Daoy (cell line): ENCODE measurements around the gene SIGLEC9. TPM values are rescaled to one million over a fixed set of nuclear protein-coding genes. Genes with fewer than 3 reads are reported as not detected.
"Not testable (repeated sequence)": the region's sequence is repeated elsewhere in the genome, so short reads cannot be mapped to it uniquely, and the experiment has no call there.

Source experiments
- DNase-seq: peaks from one replicate; pipeline ENCODE4 v3.0.0-alpha.2; 2015; ENCODE audit warnings: low read depth
- total RNA-seq: library from RNA; depleted of rRNA; stranded (reverse); fragments of >200 nt; shearing (Covaris generic); gene quantifications from 2 replicates; pipeline ENCODE4 v1.2.3, GENCODE V29; 2014

SIGLEC9 gene
- total RNA-seq, 1 experiment from 2014 or later, result not detected

DNA sequence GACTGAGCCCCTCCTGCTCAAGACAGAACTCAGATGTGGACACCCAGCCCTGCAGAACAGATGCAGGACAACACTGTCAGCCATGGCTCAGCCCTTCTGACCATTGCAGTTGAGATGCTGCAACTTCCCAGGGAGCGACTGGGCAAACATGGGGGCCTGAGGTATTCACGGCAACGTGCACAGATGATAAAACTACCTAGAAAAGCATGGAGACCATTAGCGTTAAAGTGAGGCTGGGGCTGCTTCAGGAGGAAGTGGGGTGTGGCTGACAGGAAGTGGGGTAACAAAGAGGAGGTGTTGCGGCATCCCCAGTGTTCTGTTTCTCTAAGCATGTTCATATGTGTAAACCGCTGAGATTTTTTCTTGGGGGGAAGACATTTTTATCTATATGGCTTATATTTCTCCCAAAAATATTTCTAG is 1.3 kb upstream of the SIGLEC9 start:
- DNase-seq, result no peak

DNA sequence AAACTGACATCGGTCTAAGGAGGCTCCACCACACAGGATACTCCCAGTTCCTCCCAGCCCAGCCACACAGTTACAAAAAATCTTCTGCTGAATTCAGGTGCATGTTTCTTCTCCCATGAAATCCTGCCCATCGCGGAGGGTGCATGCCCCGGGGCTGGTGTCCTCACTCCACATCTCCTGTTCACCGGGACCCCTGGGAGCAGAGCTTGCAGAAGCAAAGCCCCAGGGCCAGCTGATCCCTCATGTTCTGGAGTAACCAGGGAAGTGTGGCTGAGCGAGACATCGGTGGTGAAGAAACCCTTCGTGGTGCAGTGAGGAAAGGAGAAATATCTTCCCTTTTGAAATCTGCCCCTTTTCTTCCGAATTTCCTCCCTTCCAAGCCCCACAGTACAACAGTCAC is 904 bp upstream of the SIGLEC9 start:
- no peak for DNase-seq

DNA sequence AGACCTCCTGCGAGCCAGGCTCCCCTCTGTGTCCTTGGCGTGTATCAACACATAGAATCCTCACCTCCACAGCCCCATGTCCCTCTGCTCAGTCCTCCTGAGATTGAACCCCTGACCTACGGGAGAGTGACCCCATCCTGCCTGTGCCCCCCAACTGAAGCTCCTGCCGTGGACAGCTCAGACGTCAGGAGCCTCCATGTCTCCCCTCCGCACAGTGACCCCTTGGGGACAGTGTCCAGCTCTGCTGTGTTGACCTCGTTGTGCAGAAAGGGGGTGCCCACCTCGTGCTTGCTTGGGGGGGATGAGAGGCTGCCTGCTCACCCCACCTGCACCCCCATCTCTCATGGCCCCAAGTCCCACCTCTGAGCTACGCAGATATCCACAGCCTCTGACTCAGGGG is 490 bp upstream of the SIGLEC9 start:
- no peak for DNase-seq

DNA sequence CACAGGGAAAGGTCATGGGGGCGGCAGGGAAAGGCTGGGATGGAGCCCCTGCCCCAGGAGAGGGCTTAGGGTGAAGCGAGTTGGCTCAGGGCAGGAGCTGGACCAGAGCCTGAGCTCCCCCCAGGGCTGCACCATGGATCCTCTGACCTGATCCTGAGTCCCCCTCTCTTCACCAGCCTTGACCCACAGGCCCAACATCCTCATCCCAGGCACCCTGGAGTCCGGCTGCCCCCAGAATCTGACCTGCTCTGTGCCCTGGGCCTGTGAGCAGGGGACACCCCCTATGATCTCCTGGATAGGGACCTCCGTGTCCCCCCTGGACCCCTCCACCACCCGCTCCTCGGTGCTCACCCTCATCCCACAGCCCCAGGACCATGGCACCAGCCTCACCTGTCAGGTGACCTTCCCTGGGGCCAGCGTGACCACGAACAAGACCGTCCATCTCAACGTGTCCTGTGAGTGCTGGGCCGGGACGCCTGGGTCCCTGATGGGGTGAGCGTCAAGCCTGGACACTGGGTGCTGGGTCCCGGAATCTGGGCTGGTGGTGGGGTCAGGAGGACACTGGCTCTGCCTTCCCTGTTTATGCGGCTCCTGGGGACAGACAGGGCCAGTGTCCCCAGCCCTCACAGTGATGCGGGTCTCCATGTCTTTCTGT is 842 bp downstream of the SIGLEC9 start:
- no peak for DNase-seq

DNA sequence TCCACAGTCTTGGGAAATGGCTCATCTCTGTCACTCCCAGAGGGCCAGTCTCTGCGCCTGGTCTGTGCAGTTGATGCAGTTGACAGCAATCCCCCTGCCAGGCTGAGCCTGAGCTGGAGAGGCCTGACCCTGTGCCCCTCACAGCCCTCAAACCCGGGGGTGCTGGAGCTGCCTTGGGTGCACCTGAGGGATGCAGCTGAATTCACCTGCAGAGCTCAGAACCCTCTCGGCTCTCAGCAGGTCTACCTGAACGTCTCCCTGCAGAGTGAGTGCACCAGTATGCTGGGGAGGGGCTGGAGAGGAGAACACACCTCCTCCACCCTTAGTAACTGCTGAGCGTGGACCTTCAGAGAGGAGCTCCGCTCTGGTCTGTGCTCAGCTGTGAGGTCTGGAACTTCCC is 2.3 kb downstream of the SIGLEC9 start:
- DNase-seq, result no peak

DNA sequence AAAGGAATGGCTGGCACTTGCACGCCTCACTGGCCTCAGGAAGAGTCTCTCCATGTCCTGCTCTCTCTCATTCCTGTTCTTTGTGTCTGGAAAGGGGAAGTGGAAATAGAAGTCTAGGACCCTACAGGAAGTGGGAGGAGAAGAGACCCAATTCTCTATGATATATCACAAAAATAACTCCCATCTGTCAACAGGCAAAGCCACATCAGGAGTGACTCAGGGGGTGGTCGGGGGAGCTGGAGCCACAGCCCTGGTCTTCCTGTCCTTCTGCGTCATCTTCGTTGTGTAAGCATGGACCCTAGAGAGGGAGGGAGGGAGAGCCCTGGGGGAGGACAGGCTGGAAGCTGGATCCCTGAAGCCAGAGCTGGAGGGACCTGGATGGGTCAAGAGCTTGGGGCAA is 3.0 kb downstream of the SIGLEC9 start:
- peak; percentile 84 for DNase-seq

DNA sequence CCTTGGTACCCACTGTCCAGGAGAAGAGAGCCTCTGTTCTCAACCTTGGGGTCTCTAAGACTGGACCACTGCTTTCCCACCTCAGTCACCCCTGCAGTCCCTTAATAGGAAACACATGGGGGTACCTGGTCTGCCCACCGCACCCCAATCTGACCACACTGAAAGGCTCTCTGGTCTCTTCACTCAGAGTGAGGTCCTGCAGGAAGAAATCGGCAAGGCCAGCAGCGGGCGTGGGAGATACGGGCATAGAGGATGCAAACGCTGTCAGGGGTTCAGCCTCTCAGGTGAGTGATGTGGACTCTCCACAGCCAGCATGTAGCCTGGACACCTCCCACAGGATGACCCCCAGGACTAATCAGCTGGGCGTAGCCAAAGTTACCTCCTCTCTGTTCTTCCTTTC is 3.5 kb downstream of the SIGLEC9 start:
- DNase-seq, result no peak

DNA sequence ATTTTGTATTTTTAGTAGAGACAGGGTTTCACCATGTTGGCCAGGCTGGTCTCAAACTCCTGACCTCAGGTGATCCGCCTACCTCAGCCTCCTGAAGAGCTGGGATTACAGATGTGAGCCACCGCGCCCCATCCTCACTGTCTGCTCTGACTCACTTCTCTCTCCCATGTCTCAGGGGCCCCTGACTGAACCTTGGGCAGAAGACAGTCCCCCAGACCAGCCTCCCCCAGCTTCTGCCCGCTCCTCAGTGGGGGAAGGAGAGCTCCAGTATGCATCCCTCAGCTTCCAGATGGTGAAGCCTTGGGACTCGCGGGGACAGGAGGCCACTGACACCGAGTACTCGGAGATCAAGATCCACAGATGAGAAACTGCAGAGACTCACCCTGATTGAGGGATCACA is 5.0 kb downstream of the SIGLEC9 start:
- no peak for DNase-seq

DNA sequence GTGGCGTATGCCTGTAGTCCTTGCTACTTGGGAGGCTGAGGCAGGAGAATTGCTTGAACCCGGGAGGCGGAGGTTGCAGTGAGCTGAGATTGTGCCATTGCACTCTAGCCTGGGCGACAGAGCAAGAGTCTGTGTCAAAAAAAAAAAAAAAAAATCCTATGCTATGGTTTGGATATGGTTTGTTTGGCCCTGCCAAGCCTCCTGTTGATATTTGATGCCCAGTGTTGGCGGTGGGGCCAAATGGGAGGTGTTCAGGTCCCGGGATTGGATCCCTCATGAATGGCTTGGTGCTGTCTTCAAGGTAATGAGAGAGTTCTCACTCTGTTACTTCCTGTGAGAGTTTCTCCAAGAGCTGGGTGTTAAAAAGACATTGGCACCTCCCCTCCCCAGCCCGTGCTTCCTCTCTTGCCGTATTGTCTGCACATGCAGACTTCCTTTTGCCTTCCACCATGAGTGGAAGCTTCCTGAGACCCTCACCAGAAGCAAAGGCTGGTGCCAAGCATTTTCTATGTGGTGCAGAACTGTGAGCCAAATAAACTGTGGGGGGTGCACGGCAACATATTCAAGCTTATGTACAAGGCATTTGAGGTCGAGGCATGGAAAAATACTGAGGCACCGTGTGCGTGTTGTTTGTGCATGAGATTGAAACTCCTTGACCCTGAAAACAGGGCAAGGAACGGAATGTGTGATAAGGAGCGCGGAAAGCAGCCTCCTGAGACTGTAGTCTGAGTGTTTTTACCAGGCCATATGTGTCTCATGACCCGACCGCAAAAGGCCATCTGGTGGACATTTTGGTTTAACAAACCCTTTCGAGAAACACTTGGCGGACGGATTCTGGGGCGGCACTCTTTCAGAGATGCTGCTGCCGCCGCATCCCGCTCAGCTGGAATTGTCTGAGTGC is 7.3 kb downstream of the SIGLEC9 start:
- peak; percentile 62 for DNase-seq

DNA sequence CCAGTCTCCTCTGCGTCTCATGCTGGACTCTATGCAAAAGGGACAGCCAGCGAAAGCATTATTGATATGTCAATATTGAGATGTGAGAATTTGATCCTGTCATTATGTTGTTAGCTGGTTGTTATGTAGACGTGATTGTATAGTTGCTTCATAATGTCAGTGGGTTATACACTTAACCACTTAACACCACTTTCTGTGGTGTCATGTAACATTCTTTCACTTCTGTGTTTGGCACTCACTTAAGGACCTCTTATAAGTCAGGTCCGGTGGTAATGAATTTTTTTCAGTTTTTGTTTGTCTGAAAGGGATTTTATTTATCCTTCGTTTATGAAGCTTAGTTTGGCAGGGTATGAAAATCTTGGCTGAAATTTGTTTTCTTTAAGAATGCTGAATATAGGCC is 10.3 kb downstream of the SIGLEC9 start:
- no peak for DNase-seq

DNA sequence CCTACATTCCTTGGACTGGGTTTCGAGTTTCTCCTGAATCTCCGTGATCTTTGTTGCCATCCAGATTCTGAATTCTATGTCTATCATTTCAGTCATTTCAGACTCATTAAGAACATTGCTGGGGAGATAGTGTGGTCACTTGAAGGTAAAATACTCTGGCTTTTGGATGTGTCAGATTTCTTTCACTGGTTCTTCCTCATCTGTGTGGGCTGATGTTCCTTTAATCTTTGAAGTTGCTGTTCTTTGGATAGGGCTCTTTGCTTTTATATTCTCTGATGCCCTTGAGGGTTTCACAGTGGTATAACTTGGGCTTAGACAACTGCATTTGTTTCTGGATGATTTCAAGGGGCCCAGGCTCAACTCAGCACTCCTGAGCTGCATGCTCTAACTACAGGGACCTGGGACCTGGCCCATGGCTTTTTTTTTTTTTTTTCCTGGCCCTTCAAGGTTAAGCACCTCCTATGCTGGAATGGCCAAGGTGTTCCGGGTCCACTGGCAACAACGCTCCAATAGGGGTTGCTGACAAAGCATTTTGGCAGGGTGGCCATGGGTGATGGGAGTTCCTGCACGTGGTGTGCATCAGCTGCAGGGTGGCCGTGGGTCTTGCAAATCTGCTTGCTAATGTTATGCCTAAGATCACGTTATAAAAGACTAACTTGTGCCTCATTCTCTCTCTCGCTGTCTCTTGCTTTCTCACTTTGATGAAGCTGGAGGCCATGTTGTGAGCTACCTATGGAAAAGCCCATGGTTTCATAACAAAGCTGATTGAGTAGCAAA is 11.5 kb downstream of the SIGLEC9 start:
- DNase-seq, result no peak

DNA sequence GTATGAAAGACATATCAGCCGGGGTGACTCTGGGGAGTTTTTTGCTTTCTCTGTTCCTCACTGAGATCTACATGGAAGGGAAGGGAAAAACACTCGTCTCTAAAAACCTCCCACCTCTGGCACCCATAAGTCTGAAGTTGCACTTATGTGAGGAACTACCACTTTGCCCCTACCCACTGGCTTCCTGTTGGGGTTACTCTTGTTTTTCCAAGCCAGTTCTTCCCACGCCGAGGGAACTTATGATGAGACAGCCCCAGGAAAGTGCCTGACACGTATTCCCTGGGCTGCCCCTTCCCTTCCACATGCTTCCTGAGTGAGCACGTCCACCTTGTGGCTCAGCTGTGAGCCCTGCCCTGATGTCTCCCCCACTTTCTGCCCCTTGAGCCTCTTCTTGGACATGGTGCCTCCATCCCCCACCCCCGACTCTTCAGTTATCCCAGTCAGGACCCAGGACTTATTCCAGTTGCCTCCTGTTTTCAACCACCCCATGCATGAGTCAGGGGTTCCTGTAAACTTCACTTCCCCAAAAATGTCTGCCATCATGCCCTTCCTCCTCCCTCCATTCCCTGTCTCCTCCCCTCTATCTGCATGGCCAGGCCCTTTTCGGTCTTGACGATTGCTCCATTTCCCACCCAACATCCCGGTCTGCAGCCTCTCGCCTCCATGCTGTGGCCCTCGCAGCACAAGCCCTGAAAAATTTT is 12.3 kb downstream of the SIGLEC9 start:
- DNase-seq, result peak; percentile 64

DNA sequence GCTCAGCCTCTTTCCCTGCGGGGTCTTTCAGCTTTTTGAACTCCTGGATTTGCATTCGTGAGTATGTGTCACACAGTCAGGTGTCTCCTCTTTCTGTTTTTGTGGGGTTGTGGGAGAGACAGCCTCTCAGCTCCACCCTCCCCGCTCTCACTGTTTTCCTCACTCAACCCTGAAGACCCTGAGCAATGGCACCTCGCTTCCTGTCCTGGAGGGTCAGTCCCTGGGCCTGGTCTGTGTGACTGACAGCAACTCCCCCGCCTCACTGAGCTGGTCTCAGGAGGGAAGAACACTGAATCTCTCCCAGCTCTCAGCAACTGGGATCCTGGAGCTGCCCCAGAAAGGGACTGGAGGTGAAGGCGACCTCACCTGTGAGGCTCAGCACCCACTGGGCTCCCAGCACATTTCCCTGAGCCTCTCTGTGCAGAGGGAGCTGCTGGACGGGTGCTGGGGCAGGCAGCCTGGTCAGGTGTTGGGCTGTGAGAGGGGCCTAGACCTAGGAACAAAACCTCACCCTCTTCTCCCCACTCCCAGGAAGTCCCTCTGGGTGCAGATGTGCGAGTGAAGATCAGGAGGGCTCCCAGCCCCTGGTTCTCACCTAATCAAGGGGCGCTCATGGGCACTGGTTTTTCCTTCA is 13.2 kb downstream of the SIGLEC9 start:
- no peak for DNase-seq

DNA sequence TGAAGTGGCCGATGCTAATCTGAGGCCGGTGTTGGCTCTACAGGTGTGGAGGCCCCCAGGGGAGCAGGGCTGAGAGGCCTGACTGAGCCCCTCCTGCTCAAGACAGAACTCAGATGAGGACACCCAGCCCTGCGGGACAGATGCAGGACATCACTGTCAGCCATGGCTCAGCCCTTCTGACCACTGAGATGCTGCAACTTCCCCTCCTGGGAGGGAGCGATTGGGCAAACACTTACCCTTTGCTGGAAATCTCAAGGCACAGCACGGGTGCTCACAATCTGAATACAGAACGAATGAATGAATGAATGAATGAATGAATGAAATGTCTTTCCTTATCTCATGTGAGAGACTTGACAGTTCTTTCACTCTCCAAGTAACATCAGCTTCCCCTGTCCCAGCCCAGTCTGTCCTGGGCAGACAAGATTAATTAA is 13.9 kb downstream of the SIGLEC9 start:
- no peak for DNase-seq

DNA sequence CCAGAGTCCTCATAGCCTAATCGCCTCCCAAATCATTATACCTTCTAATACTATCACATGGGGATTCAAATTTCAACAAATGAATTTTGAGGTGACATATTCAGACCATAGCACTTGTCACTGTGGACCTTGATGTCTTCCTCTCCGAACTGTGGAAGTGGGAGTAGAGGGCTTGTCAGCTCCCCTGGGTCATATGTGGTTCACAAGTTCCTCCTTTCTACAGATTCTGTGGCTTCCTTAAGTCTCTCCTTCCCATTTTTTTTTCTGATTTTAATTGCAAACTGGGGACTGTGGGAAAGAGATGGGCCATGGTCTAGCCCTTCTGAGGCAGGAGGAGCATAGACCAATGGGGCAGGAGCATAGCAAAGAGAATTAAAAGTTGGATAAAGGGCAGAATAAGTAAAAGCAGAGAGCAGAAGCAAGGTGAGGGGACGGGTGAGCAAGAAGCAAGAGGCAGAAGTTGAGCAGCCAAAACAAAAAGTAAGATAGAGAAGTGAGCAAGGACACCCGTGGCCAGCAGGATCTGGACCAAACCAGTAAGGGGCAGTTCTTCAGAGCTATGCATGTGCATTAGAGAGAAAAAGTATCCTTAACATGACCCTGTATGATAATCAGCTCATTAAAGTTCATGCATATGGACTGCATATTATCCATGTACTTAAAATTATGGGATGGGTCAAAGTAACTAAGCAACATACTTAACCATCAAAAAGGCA is 14.8 kb downstream of the SIGLEC9 start:
- no peak for DNase-seq

DNA sequence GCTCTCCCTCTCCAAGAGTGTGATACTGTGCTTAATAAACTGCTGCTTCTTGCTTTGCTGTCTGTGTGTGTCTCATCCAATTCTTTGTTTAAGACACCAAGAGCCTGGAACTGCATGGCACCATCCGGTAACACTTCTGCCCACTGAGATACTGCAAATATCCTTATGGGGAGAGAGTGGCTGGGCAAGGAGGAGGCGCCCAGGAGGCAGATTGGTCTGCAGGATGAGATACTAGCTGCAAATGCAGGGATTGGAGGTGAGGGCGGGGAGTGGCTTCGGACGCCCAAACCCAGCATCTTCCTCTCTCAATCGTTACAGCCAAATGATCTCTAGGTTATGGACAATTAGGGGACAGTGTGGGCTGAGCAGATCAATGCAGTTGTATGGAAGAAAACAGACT is 15.7 kb downstream of the SIGLEC9 start:
- DNase-seq, result no peak

DNA sequence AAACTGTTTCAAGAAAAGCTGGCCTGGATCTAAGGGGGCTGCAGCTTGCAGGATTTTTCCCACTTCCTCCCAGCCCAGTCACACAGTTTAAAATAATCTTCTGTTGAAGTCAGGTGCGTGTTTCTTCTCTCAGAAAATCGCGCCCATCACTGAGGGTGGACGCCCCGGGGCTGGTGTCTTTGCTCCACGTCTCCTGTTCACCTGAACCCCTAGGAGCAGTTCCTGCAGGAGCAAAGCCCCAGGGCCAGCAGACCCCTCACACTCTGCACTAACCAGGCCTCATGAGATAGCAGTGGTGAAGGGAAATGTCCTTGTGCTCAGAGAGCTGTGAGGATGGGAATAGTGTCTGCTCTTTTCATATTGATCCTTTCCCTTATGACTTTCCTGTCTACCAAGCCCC is 16.5 kb downstream of the SIGLEC9 start:
- DNase-seq, result no peak

DNA sequence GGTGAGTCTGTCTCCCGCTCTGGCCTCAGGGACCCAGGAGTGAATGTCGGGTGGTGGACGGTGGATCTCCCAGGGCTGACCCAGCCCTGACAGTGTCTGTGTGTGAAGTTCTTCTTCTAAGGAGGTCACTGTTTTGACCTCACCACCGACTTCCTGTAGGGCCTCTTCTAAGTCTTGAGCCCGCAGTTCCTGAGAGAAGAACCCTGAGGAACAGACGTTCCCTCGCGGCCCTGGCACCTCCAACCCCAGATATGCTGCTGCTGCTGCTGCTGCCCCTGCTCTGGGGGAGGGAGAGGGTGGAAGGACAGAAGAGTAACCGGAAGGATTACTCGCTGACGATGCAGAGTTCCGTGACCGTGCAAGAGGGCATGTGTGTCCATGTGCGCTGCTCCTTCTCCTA is 17.4 kb downstream of the SIGLEC9 start, which contains the start of gene SIGLEC7:
SIGLEC7 (plus strand) TSS at position 183 of the 400 bp plus-strand sequence; CDS start at position 252, 69 bp downstream.
- DNase-seq, result no peak

DNA sequence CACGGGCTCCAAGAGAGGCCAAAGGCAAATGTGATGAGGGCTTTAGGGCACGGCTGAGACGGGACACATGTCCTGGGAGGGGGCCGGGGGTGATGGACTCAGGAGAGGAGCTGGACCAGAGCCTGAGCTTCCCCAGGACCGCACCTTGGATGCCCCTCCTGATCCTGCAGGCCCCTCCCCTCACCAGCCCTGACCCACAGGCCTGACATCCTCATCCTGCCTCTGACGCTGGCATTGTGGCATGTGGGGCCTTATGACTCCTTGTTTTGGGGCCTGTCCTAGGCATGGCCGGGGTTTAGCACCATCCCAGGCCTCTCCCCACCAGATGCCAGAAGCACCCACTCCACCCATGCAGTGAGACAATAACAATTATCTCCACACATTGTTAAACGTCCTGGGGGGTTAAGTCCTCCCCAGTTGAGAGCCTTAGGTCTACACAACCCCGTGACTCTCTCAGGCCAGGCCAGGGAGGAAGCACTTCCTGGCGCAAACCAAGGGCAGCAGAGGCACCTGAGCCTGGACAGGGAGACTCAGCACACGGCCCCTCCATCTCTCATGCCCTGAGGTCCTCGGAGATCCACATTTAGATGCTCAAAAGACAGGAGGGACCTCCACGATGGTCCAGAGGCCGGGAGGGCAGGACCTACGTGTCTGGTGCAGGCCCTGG is 18.2 kb downstream of the SIGLEC9 start:
- not testable (repeated sequence) for DNase-seq

DNA sequence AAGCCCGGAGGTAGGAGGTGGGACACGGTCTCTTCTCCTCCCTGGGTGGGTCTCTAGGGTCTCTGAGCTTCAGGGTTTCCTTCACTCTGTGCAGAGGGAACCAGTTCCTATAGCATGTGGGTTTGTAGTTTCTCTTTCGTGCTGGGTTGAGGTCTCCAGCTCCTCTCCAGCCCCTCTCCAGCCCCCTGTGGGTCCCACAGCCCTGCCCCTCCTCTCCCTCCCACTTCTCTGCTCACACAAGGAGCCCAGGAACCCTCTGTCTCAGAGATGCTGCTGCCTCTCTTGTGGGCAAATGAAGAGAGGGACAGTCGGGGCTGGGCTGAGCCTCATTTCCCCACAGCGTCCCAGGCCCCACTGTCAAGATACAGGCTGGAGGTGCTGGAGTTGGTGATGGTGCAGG is 18.8 kb downstream of the SIGLEC9 start:
- no peak for DNase-seq
